Measurements from ENCODE around the gene RSPH10B2.
"Not testable (repeated sequence)": the region's sequence is repeated elsewhere in the genome, so short reads cannot be mapped to it uniquely, and the experiment has no call there.

- TF ChIP-seq POLR2A (IDR thresholded peaks at IDR 0.05; ENCODE audit: low read length); GATA1 (IDR thresholded peaks at IDR 0.05; ENCODE audit: low read depth, low read length): not testable (repeated sequence)
Observed at GRCh38 chr7:6715898-6716297, 38.0 kb upstream of the RSPH10B2 start.

Measured in erythroblast (primary cell).